GM19455 (cell line): ENCODE measurements around the gene TCOF1.

Experiments used
- ATAC-seq: cut with Tn5 transposase; IDR thresholded peaks from one replicate; pipeline ENCODE4 v1.9.1; 2021; ENCODE audit not compliant: unreplicated experiment

The TCOF1 gene

GRCh38 chr5:150446088-150446487 lies 88.6 kb downstream of the TCOF1 start:
- ATAC-seq: no peak

GRCh38 chr5:150446583-150446982 lies 89.1 kb downstream of the TCOF1 start:
- ATAC-seq: no peak

GRCh38 chr5:150447188-150447587 lies 89.7 kb downstream of the TCOF1 start:
- ATAC-seq: no peak

GRCh38 chr5:150448334-150448733 lies 90.8 kb downstream of the TCOF1 start:
- no peak for ATAC-seq

- ATAC-seq: peak; percentile 28
Measured at GRCh38 chr5:150448952-150449516, 91.5 kb downstream of the TCOF1 start.
